HUES48 (cell line): ENCODE results near the gene ACTG1.

Source experiments
- H3K27ac ChIP-seq: one replicate; pipeline ENCODE4 v1.7.0; 2013; ENCODE audit warnings: low read depth, low read length, inconsistent platforms
- H3K27me3 ChIP-seq: 2 replicates; pipeline ENCODE4 v1.6.1; 2013; ENCODE audit warnings: mild to moderate bottlenecking, low read length; ENCODE audit not compliant: control insufficient read depth, insufficient read depth
- H3K36me3 ChIP-seq: 2 replicates; pipeline ENCODE4 v1.6.1; 2013; ENCODE audit warnings: low read length; ENCODE audit not compliant: control insufficient read depth, insufficient read depth
- H3K4me1 ChIP-seq: 2 replicates; pipeline ENCODE4 v1.6.1; 2013; ENCODE audit warnings: mild to moderate bottlenecking, low read length; ENCODE audit not compliant: control insufficient read depth, insufficient read depth
- H3K4me3 ChIP-seq: 2 replicates; pipeline ENCODE4 v1.5.1; 2013; ENCODE audit warnings: mild to moderate bottlenecking, low read depth, low read length
- H3K9ac ChIP-seq: 2 replicates; pipeline ENCODE4 v1.6.1; 2013; ENCODE audit warnings: mild to moderate bottlenecking, low read depth, low read length, moderate library complexity
- H3K9me3 ChIP-seq: 2 replicates; pipeline ENCODE4 v1.6.1; 2013; ENCODE audit warnings: low read length; ENCODE audit not compliant: control insufficient read depth, insufficient read depth

The ACTG1 gene

DNA sequence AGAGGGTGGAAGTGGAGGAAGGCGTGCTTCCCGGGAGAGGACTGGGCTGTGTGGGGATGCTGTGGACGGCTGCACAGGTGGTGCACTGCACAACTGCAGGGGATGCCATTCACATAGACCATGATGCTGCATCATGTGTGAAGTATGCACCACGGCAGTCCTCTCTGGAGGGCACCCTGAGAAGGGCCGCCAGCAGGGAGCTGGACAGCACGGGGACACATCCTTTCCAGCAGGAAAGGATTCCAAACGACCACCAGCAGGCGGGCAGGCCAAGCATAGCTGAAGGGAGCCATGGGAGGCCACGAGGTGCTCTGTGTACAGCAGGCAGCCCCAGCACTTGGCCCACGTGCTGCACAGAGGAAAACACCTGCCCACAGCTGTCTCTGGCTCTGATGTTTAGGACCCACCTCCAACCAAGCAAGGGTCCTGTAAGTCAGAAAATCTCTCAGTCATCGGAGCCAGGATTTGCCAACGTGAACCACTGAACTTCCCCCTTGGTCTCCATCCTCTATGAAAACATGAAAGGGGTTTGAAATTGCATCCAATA, 10.1 kb downstream of the ACTG1 start:
- no peak overlapping the region for H3K27ac ChIP-seq
- no peaks in the 10 kb centered on the region for H3K27me3 ChIP-seq
- no peaks in the 10 kb centered on the region for H3K4me1 ChIP-seq
- H3K36me3 ChIP-seq, result no peaks in the 10 kb centered on the region
- H3K4me3 ChIP-seq, result no peak overlapping the region
- no peaks in the 10 kb centered on the region for H3K9me3 ChIP-seq
- H3K9ac ChIP-seq, result no peak overlapping the region

DNA sequence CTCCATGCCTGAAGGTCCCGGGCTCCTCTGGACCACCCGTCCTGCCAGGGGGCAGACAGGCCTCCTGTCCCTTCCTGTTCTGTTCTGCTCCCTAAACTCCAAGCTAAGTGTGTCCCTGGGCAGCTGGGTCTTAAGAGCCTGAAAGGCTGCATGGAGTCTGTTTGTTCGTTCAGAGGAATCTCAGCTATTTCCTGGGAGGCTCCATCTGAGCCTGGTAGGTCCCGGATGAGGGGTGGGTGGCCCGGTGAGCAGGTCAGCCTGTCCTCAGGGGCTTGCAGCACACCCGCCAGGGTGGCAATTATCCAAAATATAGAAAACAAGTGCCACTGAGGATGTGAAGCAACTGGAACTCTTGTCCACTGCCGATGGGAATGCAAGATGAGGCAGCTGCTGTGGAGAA, 12.6 kb downstream of the ACTG1 start:
- no peaks in the 10 kb centered on the region for H3K36me3 ChIP-seq
- no peak overlapping the region for H3K4me3 ChIP-seq
- H3K9ac ChIP-seq, result no peak overlapping the region
- no peaks in the 10 kb centered on the region for H3K9me3 ChIP-seq
- no peaks in the 10 kb centered on the region for H3K27me3 ChIP-seq
- no peak overlapping the region for H3K27ac ChIP-seq
- H3K4me1 ChIP-seq, result no peaks in the 10 kb centered on the region

DNA sequence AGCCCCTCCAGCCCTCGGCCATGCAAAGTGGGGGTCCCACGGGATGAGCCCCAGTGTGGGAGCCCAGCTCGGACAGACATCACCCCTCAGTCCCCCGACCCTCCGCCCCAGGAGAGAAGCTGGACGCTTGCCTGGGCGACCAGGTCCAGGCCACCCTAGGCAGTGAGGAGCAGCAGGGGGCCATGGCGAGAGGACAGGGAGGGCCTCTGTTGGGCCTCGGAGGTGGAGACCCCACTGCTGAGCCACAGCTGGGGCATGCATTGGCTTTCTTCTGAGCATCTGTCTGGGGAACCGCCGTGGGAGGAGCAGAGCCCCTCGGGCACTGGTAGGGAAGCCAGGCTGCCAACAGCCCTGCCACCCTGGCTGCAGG, 13.0 kb downstream of the ACTG1 start:
- Histone ChIP-seq H3K9ac (no peak overlapping the region), H3K36me3 (no peaks in the 10 kb centered on the region), H3K27me3 (no peaks in the 10 kb centered on the region), H3K9me3 (no peaks in the 10 kb centered on the region), H3K4me1 (no peaks in the 10 kb centered on the region), H3K4me3 (no peak overlapping the region), H3K27ac (no peak overlapping the region)

DNA sequence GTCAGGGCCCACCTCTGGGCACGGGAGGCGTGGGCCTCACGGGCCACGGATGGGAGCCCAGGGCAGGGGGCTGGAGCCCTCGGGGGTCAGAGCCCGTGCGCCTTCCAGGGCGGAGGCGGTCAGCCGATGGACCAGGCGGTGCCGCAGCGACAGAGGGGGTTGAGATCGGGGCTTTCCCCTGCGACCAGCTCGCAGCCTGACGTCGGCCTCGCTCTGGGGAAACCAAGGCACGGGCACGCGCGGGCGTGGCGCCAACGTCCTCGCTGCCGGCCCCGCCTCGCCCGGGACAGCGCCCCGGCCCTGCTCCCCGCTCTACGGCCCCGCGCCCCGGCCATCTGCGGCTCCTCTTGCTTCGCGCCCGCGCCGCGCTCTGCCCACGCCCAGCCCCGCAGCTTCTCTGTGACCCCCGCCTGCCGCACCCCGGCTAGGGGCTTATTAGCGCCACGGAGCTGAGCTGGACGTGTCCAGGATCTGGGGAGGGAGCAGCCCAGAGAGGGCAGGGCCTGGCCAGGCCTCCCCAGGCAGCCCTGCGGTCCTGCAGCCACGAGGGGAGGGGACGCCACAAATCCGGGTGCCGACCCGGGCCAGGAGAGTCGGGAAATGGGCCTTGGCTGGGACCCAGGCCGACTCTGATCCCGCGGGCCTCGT, 13.5 kb downstream of the ACTG1 start:
- no peaks in the 10 kb centered on the region for H3K36me3 ChIP-seq
- no peak overlapping the region for H3K27ac ChIP-seq
- H3K9me3 ChIP-seq, result no peaks in the 10 kb centered on the region
- no peaks in the 10 kb centered on the region for H3K27me3 ChIP-seq
- no peak overlapping the region for H3K4me3 ChIP-seq
- H3K9ac ChIP-seq, result no peak overlapping the region
- no peaks in the 10 kb centered on the region for H3K4me1 ChIP-seq

DNA sequence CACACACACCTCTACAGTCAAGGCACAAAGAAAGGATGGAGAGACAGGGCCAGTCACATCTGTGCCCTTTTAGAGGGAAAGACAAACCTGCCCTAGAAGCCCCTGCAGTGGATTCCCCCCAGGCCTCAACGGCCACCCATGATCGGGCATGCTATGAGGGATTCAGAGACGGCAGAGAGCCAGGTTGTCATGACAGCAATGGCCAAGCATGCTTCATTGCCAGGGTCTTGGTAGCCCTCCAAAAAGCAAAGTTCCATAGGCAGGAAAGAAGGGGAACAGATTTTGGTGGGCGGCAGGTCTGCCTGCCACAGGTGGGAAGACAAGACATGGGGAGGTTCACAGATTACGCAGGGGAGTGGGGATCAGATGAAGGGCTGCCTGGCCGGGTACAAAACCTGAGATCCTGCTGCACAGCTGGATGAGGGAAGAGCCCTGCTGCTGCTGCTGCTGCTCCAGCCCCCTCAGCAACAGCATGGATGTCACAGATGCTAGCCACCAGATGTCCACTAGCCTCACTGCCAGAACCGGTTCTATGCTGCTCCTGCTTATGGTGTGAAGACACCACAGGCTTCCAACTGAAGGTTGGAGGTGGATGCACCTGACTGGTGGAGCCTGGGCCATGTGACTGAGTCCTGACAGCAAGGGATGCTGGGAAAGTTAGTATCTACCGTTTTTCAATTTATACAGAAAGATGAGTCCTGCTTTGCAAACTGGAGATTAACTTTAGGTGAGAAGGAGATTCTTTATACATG, 17.8 kb downstream of the ACTG1 start:
- no peak overlapping the region for H3K9ac ChIP-seq
- no peak overlapping the region for H3K27ac ChIP-seq
- H3K36me3 ChIP-seq, result no peaks in the 10 kb centered on the region
- H3K27me3 ChIP-seq, result no peaks in the 10 kb centered on the region
- peaks cover 8% of the 10 kb centered on the region for H3K4me1 ChIP-seq
- no peak overlapping the region for H3K4me3 ChIP-seq
- no peaks in the 10 kb centered on the region for H3K9me3 ChIP-seq

DNA sequence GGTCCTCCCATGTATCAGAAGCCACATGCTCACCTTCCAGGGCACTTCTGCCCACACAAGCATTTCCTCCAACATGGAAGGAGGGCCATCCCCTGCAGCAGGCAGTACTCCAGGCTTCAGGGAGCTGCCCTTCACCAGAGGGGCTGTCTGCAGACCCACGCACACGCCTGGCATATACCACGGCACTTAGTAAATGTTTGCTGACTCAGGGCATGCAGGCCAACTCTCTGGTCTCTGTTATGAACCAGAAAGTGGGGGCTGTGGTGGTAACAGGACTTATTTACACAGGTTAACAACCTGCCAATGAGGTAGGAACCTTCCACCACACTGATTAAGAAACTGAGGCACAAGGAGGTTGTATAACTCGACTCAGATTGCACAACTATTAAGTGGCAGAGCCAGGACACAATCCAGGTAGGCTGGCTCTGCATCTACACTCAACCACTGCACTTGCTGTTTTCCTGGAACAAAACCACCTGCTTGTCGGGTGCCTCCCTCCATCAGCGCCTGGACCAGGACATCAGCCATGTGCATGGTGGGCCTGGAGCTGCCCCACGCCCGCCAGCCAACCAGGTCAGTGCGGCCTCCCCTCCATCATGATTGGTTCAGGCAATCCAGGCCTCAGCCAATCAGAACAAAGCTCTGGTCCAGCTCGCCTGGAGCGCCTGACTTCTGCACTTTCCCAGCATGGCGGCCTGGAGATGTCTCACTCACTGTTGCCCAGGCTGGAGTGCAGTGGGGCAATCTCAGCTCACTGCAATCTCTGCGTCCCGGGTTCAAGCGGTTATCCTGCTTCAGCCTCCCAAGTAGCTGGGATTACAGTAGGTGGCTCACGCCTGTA, 19.2 kb downstream of the ACTG1 start:
- Histone ChIP-seq H3K36me3 (no peaks in the 10 kb centered on the region), H3K9me3 (no peaks in the 10 kb centered on the region), H3K4me1 (peaks cover 18% of the 10 kb centered on the region), H3K27ac (no peak overlapping the region), H3K27me3 (no peaks in the 10 kb centered on the region; the same call in 1 of the 2 replicates), H3K4me3 (no peak overlapping the region), H3K9ac (no peak overlapping the region)

DNA sequence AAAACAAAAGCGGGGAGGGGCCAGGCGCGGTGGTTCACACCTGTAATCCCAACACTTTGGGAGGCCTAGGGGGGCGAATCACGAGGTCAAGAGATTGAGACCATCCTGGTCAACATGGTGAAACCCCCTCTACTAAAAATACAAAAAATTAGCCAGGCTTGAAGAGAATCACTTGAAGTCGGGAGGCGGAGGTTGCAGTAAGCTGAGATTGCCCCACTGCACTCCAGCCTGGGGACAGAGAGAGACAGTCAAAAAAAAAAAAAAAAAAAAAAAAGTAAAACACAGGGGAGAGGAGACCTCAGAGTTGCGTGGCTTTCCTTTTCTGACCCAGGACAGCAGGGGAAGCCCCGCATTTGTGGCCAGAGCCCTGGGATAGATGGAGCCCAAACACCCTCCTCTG, 19.9 kb downstream of the ACTG1 start:
- Histone ChIP-seq H3K27me3 (peaks cover under 1% of the 10 kb centered on the region; the same call in 1 of the 2 replicates), H3K27ac (no peak overlapping the region), H3K4me3 (no peak overlapping the region)

DNA sequence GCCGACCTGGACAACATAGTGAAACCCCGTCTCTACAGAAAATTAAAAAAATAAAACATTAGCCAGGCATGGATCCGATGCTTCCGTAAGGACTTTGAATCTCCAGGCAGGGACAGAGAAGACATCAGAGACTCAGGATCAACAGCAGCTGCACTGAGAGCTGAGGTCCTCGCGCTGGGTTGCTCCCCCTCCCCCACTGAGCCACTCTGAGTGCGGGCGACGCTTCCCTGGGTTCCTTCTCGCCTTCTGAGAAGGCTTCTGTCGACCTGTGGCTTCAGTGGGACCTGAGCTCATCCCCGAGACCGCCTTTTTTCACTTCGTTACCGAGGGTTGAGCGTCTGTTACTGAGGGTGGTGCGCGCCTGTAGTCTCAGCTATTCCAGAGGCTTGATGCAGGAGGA, 20.4 kb downstream of the ACTG1 start:
- no peaks in the 10 kb centered on the region for H3K9me3 ChIP-seq
- no peak overlapping the region for H3K27ac ChIP-seq
- peaks cover 18% of the 10 kb centered on the region for H3K4me1 ChIP-seq
- no peak overlapping the region for H3K9ac ChIP-seq
- H3K36me3 ChIP-seq, result no peaks in the 10 kb centered on the region
- no peak overlapping the region for H3K4me3 ChIP-seq
- peaks cover 5% of the 10 kb centered on the region; the same call in 1 of the 2 replicates for H3K27me3 ChIP-seq

More for the DNA sequence above, 19.9 kb downstream of the ACTG1 start:
- Histone ChIP-seq H3K36me3 (no peaks in the 10 kb centered on the region), H3K9ac (no peak overlapping the region), H3K9me3 (no peaks in the 10 kb centered on the region), H3K4me1 (peaks cover 18% of the 10 kb centered on the region)

DNA sequence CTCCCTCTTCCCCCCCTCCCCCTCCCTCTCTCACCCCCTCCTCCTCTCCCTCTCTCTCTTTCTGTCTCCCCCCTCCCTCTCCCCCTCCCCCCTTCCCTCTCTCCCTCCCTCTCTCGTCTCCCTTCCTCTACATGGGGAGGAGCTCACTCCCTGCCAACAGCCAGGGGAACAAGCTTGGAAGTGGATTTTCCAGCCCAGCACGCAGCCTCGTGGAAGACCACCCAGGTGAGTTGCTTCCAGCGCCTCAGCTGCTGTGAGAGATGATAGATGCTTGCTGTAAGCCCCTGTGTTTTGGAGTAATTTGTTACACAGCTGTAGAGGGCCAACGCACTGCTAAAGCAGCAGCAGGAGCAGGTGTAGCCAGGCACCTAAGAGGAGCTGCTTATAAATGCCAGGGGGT, 20.8 kb downstream of the ACTG1 start:
- Histone ChIP-seq H3K27ac (no peak overlapping the region), H3K27me3 (peaks cover 7% of the 10 kb centered on the region; the same call in 1 of the 2 replicates), H3K9ac (no peak overlapping the region), H3K9me3 (no peaks in the 10 kb centered on the region), H3K4me1 (peaks cover 18% of the 10 kb centered on the region), H3K4me3 (no peak overlapping the region), H3K36me3 (no peaks in the 10 kb centered on the region)

DNA sequence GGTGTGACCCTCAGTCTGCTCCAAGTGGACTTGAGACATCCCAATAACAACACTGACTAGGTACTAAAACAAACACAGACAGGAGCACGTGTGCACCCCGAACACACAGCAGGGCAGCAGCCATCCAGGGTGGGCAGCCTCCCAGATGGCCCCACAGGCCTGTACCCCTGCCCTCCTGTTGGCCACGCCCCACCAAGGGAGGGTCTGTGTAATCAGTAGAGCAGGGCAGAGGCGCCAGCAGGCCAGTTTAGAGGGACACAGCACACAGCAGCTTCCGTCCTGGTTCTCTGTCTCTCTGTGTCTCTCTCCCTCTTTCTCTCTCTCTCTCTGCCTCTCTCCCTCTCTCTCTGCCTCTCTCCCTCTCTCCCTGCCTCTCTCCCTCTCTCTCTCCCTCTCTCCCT, 21.4 kb downstream of the ACTG1 start:
- no peaks in the 10 kb centered on the region for H3K9me3 ChIP-seq
- H3K4me1 ChIP-seq, result peaks cover 18% of the 10 kb centered on the region
- H3K36me3 ChIP-seq, result no peaks in the 10 kb centered on the region
- no peak overlapping the region for H3K27ac ChIP-seq
- no peak overlapping the region for H3K4me3 ChIP-seq
- peaks cover 10% of the 10 kb centered on the region for H3K27me3 ChIP-seq
- H3K9ac ChIP-seq, result no peak overlapping the region
